ENCODE data around the gene ULBP3. TPM values are rescaled to one million over a fixed set of nuclear protein-coding genes. Genes with fewer than 3 reads are reported as not detected.
"Not testable (repeated sequence)": the region's sequence is repeated elsewhere in the genome, so short reads cannot be mapped to it uniquely, and the experiment has no call there.

Gene ULBP3
- total RNA-seq, 1 donor from 2014 or later = 14.8 TPM

DNA sequence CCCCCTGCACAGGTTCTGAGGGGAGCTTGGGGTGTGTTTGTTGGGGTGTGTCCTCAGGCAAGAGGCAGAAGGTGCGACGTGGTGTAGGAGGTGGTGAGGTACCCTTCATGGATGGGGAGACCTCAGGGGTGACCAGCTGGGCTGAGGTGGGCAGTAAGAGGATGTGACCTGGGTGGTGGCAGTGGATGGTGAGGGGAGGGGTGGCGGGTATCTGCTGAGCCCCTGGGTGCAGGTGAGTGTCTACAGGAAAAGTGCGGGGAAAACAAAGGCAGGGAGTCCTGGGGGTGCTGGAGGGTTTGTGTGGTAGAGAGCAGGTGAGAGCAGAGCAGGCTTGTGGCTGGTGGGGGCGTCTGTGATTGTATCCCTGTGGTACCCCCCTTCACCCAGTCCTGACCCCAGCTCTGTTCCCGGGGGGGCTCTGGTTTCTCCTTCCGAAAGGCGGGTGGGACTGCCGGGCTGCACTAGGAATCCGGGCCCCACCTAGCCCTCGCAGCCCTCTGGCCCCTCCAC is 44.2 kb downstream of the ULBP3 start:
- no peak overlapping the region for H3K4me3 ChIP-seq (ENCODE audit: low read depth, low read length)
- no peak for DNase-seq (ENCODE audit: low read depth)
- TF ChIP-seq, protein P1, sequence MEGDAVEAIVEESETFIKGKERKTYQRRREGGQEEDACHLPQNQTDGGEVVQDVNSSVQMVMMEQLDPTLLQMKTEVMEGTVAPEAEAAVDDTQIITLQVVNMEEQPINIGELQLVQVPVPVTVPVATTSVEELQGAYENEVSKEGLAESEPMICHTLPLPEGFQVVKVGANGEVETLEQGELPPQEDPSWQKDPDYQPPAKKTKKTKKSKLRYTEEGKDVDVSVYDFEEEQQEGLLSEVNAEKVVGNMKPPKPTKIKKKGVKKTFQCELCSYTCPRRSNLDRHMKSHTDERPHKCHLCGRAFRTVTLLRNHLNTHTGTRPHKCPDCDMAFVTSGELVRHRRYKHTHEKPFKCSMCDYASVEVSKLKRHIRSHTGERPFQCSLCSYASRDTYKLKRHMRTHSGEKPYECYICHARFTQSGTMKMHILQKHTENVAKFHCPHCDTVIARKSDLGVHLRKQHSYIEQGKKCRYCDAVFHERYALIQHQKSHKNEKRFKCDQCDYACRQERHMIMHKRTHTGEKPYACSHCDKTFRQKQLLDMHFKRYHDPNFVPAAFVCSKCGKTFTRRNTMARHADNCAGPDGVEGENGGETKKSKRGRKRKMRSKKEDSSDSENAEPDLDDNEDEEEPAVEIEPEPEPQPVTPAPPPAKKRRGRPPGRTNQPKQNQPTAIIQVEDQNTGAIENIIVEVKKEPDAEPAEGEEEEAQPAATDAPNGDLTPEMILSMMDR (IDR thresholded peaks at IDR 0.05; ENCODE audit: insufficient read depth, low read length, poor library complexity, severe bottlenecking) = no peak
- no peaks in the 10 kb centered on the region for H3K36me3 ChIP-seq (ENCODE audit: control insufficient read depth, insufficient read depth, low read length)
- peaks cover 9% of the 10 kb centered on the region for H3K27me3 ChIP-seq (ENCODE audit: control insufficient read depth, insufficient read depth, low read length)

DNA sequence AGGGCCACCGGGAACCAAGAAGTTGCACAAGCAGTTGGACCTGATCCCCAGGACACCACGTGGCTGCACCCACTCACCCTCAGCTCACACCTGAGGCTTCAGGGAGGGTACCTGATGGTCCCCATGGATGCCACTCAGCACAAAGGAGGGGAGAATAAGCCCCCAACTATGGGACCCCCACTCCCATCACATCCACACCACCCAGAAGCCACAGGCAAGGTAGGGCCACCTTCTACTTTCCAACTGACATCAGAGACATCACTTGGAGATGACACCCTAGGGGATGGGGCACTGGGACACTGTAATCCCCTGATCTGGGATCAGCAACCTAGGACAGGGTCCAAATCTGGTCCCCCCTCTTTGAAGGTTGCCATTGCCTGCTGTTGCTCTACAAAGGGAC is 44.9 kb downstream of the ULBP3 start:
- H3K36me3 ChIP-seq (ENCODE audit: control insufficient read depth, insufficient read depth, low read length); H3K27me3 ChIP-seq (ENCODE audit: control insufficient read depth, insufficient read depth, low read length); DNase-seq (ENCODE audit: low read depth); H3K4me3 ChIP-seq (ENCODE audit: low read depth, low read length): not testable (repeated sequence)

DNA sequence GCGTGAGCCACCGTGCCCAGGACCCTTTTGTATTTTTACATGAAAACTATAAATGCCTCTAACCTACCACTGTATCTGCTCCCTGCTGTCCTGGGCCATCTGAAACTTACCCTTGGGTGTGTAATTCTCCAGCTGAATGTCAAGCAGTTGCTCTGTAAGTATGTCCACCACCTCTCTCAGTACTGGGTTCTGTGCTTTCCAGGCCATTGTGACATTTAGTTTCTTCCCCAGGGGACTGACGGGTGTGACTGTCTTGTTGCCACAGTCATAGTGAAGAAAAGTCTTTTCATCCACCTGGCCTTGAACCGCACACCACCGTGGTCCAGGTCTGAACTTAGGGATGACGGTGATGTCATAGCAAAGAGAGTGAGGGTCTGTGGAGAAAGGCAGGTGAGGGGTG is 47.1 kb downstream of the ULBP3 start:
- H3K27me3 ChIP-seq (ENCODE audit: control insufficient read depth, insufficient read depth, low read length) = peaks cover 10% of the 10 kb centered on the region
- not testable (repeated sequence) for DNase-seq (ENCODE audit: low read depth); H3K36me3 ChIP-seq (ENCODE audit: control insufficient read depth, insufficient read depth, low read length); H3K4me3 ChIP-seq (ENCODE audit: low read depth, low read length)

DNA sequence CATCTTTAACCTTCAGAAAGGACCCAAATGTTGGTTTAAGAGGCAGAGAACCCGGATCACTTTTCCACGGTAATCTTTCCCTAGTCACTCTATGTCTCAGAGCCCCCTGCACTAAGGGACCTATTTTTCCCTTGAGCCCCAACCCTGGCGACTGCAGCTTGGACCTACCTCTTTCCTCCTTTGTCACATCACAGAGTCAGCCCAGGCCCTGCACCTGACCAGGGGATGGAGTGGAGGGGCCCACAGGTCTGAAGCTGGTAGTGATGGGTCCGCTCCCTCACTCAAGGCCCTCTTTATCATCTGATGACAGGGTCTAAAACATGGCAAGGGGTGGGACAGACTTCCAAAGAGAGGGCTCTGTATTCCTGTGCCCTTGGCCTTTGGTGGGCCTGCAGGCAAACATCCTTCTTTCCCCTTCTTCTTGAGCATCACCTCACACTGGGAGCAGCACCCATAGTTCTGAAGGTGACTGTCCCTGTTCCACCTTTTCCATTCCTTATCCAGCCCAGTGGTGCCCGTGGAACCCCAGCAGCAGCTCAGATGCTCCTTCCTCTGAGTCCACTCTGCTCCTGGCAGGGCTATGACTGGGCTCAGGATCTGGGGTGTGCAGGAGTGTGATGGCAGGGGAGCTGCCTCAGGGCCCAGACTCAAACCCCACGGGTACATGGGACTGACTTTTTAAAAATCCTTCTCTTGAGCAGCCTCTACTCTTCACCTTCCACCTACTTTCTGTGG is 49.9 kb downstream of the ULBP3 start:
- no peak overlapping the region for H3K4me3 ChIP-seq (ENCODE audit: low read depth, low read length)
- no peaks in the 10 kb centered on the region for H3K36me3 ChIP-seq (ENCODE audit: control insufficient read depth, insufficient read depth, low read length)
- H3K27me3 ChIP-seq (ENCODE audit: control insufficient read depth, insufficient read depth, low read length) = peaks cover 27% of the 10 kb centered on the region
- no peak for DNase-seq (ENCODE audit: low read depth)
- TF ChIP-seq, protein P1 (IDR thresholded peaks at IDR 0.05; ENCODE audit: insufficient read depth, low read length, poor library complexity, severe bottlenecking) = no peak

DNA sequence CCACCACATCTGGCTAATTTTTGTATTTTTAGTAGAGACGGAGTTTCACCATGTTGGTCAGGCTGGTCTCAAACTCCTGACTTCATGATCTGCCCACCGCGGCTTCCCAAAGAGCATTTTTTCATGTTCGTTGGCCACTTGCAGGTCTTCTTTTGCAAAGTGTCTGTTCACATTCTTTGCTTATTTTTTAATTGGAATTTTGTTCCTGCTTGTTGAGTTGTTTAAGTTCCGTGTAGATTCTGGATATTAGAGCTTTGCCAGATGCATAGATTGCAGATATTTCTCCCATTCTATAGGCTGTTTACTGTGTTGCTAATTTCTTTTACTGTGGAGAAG is 51.8 kb downstream of the ULBP3 start:
- DNase-seq (ENCODE audit: low read depth); H3K36me3 ChIP-seq (ENCODE audit: control insufficient read depth, insufficient read depth, low read length); H3K4me3 ChIP-seq (ENCODE audit: low read depth, low read length): not testable (repeated sequence)
- peaks cover 39% of the 10 kb centered on the region for H3K27me3 ChIP-seq (ENCODE audit: control insufficient read depth, insufficient read depth, low read length)

DNA sequence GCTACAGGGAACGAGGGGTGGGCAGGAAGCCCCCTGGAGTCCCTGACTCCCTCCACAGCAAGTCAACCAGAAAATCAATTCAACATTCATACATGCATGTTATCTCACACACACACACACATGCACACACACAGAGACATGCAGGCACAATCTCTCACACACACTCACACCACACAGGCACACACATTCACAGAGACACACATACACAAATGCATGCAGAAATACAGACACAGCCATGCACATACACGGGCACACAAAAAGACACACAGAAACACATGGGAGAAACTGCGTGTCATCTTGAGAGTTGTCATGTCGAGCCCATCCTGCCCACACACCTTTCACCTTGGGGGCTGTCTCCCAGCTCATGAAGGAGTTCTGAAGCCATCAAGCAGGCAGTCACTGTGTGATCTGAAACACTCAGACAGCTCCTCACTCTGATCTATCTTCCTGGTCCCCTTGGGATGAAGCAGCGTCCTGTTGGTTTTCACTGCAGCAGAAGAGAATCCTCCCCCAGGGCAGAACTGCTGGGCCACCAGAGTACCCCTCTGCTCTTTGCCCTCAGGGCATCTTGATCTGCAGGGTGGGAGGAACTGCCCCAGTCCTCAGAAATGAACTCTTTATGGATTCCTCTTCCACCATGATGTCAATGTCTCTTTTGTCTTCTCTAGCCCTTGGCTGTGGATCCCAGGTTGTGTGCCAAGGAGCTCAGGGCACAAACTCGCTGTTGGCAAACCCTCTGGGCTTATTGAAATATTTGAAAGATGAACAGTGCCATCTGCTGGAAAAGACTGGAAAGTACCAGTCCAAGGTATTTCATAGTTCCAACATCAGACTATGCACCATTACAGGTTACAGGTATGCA is 52.4 kb downstream of the ULBP3 start:
- DNase-seq (ENCODE audit: low read depth) = no peak
- peaks cover 42% of the 10 kb centered on the region for H3K27me3 ChIP-seq (ENCODE audit: control insufficient read depth, insufficient read depth, low read length)

DNA sequence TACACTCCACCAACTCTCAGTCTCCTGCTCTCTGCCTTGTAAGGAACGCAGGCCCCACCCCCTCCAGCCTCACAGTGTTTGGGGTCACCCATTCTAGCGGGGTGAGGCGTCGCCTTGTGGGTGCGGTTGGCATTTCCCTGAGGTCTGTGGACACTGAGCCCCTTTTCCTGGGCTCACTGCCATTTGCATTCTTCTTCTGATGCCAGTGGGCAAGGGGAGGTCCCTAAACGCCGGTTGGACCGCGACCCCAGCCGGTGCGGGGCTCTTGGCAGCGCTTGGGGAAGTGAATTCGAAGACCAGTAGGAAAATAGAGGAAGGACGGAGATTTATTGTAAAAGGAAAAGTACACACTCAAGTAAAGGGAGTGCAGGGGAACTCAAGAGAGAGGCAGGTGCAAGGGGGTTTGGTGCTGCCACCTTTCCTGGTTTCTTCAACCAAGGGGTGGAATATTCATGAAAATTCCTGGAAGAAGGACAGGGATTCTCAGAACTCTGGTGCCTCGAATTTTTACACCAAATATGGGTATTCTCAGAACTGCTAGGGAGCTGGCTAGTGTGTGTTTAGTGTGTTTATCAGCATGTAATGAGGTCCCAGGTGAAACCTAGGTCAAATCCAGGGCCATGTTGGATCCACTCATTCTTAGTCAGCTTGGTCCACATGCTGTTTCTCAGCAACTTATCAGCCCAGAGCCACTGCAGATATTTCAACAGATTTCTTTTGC is 53.5 kb downstream of the ULBP3 start:
- not testable (repeated sequence) for DNase-seq (ENCODE audit: low read depth); H3K4me3 ChIP-seq (ENCODE audit: low read depth, low read length); H3K36me3 ChIP-seq (ENCODE audit: control insufficient read depth, insufficient read depth, low read length)
- peaks cover 42% of the 10 kb centered on the region for H3K27me3 ChIP-seq (ENCODE audit: control insufficient read depth, insufficient read depth, low read length)

More for the DNA sequence above, 52.4 kb downstream of the ULBP3 start:
- TF ChIP-seq, protein P1 (IDR thresholded peaks at IDR 0.05; ENCODE audit: insufficient read depth, low read length, poor library complexity, severe bottlenecking) = peak; percentile 43
- H3K36me3 ChIP-seq (ENCODE audit: control insufficient read depth, insufficient read depth, low read length) = no peaks in the 10 kb centered on the region
- no peak overlapping the region for H3K4me3 ChIP-seq (ENCODE audit: low read depth, low read length)

DNA sequence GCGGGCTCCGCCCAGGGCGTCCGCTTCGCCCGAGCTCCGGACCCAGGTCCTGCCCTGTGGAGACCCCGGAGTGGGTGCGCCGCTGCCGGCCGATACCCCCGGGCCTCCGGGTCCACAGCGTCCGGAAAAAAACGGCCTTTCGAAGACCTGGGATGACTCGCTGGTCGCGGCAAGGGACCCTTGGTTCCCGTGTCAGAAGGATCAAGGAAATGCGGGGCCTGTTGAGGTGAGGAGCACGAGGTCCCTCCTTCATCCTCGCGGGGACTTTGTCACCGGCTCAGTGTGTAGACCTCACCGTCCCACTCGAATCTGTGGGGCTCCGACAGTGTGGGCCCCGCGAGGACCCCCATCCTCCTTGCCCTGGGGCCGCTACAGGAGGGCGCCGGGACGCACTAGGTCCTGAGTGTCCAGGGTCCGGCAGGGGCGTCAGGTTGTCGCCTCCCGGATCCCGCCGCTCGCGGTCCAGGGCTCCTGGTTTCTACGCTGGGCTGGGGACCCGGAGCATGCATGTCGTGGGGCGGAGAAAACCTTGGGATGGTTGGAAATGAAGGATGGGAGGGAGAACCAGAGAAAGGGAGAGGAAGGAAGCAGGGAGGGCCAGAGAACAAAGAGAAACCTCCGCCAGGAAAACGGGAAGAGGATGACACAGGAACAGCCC is 54.2 kb downstream of the ULBP3 start:
- not testable (repeated sequence) for H3K36me3 ChIP-seq (ENCODE audit: control insufficient read depth, insufficient read depth, low read length); DNase-seq (ENCODE audit: low read depth); H3K4me3 ChIP-seq (ENCODE audit: low read depth, low read length)
- peaks cover 47% of the 10 kb centered on the region for H3K27me3 ChIP-seq (ENCODE audit: control insufficient read depth, insufficient read depth, low read length)

DNA sequence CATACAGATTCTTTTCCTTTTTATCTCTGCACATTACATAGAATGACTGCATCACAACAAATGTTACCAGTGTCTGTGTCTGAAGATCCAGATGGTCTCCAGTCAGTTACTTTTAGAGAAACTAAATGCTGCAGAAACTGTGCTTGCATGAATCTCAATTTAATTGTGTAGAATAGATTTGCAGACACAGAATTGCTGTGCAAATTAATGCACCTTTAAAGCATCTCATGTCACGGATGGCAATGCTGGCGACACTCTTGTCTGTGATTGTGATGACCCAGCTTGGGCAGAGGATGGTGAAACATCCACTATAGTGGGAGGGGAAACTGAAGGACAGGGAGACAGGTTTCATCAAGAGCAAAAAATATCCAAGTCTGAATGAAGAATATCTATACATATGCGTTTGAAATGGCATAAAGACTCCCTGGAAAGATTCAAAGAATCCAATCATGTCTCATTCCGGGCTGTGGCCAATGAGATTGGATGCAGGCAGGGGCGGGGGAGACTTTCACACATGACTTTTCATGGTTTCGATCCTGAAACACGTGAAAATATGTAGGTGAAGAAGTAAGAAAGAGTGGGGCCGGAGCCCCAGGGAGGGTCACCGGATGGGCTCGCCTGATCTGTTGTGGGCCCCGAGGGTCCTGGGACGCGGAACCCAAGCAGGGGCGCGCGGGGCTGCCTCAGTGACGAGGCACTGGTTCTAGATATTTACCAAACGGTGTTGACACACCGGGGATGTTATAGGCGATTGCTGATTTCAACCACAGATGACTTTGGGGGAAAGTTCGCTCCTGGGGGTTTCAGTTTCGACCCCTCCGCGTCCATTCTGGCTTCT is 54.9 kb downstream of the ULBP3 start:
- DNase-seq (ENCODE audit: low read depth); H3K36me3 ChIP-seq (ENCODE audit: control insufficient read depth, insufficient read depth, low read length): not testable (repeated sequence)
- H3K27me3 ChIP-seq (ENCODE audit: control insufficient read depth, insufficient read depth, low read length) = peaks cover 44% of the 10 kb centered on the region

More for the DNA sequence above, 54.9 kb downstream of the ULBP3 start:
- not testable (repeated sequence) for H3K4me3 ChIP-seq (ENCODE audit: low read depth, low read length)
